ENCODE measurements around the gene LDHAL6B.
A peak's percentile ranks its signal among the peaks of the same experiment; 100 is the strongest.
"Not testable (repeated sequence)": the region's sequence is repeated elsewhere in the genome, so short reads cannot be mapped to it uniquely, and the experiment has no call there.

Gene LDHAL6B

DNA sequence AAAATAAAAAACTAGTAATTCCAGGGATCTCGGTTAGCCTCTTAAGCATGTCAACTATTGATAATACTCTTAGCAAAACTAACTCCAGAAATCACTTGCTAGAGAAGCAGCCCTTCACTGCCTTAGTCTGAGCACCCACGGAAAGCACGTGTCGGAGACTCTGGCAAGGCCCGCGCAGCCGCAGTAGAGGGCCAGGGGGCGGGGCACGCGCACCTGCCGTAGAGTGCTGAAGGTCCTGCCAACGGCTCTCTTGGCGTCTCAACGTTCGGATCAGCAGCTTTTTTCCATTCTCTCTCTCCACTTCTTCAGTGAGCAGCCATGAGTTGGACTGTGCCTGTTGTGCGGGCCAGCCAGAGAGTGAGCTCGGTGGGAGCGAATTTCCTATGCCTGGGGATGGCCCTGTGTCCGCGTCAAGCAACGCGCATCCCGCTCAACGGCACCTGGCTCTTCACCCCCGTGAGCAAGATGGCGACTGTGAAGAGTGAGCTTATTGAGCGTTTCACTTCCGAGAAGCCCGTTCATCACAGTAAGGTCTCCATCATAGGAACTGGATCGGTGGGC lies at the start of gene LDHAL6B:
TSS of gene LDHAL6B (plus strand) at position 221 of the 561 bp plus-strand sequence. CDS start at position 319, 98 bp downstream.
- H3K4me3 ChIP-seq (ENCODE audit: low read length), result no peak within 1 kb of the TSS
- no peak for DNase-seq (ENCODE audit: low read depth)
- TF ChIP-seq, protein P1, sequence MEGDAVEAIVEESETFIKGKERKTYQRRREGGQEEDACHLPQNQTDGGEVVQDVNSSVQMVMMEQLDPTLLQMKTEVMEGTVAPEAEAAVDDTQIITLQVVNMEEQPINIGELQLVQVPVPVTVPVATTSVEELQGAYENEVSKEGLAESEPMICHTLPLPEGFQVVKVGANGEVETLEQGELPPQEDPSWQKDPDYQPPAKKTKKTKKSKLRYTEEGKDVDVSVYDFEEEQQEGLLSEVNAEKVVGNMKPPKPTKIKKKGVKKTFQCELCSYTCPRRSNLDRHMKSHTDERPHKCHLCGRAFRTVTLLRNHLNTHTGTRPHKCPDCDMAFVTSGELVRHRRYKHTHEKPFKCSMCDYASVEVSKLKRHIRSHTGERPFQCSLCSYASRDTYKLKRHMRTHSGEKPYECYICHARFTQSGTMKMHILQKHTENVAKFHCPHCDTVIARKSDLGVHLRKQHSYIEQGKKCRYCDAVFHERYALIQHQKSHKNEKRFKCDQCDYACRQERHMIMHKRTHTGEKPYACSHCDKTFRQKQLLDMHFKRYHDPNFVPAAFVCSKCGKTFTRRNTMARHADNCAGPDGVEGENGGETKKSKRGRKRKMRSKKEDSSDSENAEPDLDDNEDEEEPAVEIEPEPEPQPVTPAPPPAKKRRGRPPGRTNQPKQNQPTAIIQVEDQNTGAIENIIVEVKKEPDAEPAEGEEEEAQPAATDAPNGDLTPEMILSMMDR (conservative IDR thresholded peaks at IDR 0.05; ENCODE audit: low read depth, low read length), result no peak

DNA sequence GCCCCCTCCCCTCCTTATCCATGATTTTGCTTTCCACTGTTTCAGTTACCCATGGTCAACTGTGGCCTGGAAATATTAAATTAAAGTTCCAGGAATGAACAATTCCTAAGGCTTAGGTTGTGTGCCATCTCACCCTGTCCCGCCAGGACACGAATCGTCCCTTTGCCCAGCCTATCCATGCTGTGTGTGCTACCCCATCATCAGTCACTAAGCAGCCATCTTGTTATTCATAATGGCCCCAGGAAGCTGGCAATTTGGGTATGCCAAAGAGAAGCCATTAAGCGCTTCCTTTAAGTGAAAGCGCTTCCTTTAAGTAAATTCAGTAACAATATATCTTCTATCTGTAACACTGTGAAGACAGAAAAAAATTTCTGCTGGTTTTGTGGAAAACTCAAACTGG lies 49.2 kb upstream of the LDHAL6B start:
- no peak for DNase-seq (ENCODE audit: low read depth)
- TF ChIP-seq, protein P1 (conservative IDR thresholded peaks at IDR 0.05; ENCODE audit: low read depth, low read length), result no peak
- H3K4me3 ChIP-seq (ENCODE audit: low read length), result no peak overlapping the region

DNA sequence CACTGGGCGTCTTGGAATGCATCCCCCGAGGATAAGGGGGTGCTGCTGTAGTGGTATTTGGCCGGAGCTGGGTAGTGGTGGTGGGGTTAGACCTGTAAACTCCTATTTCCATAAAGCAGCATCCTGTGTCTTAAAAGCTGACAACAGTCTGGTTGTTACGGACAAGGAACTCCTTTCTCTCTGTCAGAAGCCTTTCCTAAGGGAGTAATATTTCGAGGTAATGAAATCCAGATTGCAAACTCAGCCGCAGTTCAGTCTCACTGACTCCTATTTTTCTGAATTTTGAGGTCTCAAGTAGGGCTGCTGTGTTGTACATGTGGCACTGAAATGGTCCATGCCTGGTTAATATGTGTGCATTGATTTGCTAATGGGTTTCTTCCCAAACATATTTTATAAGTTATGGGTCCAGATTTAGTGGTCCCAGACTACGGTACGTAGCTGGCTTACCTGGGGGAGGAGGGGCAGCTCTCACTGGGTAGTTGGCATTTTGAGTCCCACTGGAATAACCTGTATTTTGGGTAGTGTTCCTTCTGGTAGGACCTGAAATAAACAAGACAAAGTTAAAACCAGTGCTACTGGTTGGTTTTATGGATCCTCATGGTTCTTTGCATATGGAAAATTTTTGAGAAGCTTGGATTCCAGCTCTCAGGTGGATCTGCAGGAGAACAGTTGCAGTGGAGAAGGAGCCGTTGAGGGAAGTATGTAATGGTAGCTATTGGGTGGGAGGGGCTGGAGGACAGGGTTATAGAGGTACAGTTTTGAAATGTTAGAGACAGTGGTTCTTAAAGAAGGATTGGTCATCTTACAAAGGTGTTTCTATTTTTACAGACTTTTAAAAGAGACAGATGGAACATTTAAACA lies 48.6 kb upstream of the LDHAL6B start:
- TF ChIP-seq, protein P1 (conservative IDR thresholded peaks at IDR 0.05; ENCODE audit: low read depth, low read length), result no peak
- no peak overlapping the region for H3K4me3 ChIP-seq (ENCODE audit: low read length)
- DNase-seq (ENCODE audit: low read depth), result no peak

DNA sequence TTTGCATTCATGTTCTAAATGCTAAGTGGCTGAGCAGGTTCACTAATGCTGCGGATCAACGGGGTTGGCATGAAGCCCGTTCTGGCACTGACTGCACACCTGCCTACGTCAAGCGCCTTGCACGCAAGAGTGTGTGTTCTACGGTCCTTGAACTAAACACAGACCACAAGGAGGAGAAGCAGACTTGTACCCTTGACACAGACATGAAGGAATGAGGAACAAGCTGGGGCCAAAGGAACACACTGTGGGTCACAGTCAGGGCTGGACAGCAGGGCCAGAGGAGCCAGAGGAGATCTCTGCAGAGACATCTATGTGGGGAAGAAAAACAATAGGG lies 48.0 kb upstream of the LDHAL6B start:
- H3K4me3 ChIP-seq (ENCODE audit: low read length), result no peak overlapping the region
- TF ChIP-seq, protein P1 (conservative IDR thresholded peaks at IDR 0.05; ENCODE audit: low read depth, low read length), result no peak
- no peak for DNase-seq (ENCODE audit: low read depth)

DNA sequence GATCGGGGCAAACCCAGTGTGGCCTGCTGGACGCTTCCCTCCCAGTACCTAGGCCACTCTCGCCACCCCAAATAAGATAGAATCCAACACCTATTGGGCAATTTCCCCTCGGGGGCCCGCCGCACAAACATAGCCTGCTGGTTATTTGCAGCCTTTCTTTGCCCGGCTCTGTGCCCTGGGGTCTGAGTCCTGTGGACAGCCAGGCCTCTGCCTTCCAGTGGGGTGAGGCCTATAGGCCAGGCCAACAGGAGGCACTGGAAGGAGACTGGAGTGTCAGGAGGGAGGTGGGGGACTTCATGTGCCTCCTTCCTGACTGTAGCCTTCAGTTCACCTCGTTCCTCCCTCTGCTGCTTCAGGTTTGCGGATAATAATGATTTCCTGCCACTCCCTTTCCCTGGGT lies 47.4 kb upstream of the LDHAL6B start:
- TF ChIP-seq, protein P1 (conservative IDR thresholded peaks at IDR 0.05; ENCODE audit: low read depth, low read length), result no peak
- H3K4me3 ChIP-seq (ENCODE audit: low read length), result no peak overlapping the region
- no peak for DNase-seq (ENCODE audit: low read depth)

DNA sequence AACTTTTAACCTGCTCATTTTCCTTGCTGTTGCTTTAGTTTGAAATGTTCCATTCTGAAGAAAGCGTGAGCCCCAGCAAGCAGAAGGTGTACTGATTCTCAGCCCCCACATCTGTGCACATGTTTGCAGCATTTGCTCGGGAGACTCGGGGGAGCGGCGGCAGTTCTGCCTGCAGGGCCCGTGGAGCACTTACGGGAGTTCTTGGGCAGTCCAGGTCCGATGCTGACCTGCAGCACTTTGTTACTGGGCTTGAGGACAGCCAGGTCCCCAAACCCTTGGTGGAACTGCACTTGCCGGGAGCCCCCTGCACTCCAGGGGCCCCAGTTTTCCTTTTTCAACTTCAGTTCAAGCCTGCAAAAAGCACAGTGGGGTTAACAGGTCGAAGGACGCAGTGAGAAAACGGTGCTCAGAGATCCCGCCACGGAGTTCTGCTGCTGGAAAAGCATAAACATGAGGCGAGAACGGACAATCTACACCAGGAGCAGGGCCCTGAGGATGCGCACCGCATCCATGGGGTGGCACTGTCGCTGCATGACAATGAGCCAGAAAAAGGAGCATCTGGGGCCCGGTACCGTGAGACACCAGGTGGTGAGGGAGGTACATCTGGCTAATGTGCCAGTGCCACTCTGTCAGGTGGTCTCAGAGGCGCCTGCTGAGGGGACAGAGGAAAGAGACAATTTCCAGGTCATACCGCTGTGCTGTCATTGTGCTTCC lies 45.6 kb upstream of the LDHAL6B start:
- H3K4me3 ChIP-seq (ENCODE audit: low read length), result no peak overlapping the region
- TF ChIP-seq, protein P1 (conservative IDR thresholded peaks at IDR 0.05; ENCODE audit: low read depth, low read length), result peak; percentile 49
- no peak for DNase-seq (ENCODE audit: low read depth)

DNA sequence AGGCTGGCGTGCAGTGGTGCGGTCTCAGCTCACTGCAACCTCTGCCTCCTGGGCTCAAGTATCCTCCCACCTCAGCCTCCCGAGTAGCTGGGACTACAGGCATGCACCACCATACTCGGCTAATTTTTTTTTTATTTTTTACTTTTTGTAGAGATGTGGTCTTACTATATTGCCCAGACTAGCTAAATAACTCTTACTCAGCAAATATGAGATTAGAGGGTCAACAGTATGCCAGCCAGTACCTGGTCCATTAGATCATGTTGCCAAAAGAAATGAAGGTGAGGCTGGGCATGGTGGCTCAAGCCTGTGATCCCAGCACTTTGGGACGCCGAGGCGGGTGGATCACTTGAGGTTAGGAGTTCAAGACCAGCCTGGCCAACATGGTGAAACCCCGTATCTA lies 44.6 kb upstream of the LDHAL6B start:
- not testable (repeated sequence) for DNase-seq (ENCODE audit: low read depth); H3K4me3 ChIP-seq (ENCODE audit: low read length)

Data from retinal pigment epithelial cell (primary cell).